ENCODE results near the gene MAPKBP1.

MAPKBP1 gene

DNA sequence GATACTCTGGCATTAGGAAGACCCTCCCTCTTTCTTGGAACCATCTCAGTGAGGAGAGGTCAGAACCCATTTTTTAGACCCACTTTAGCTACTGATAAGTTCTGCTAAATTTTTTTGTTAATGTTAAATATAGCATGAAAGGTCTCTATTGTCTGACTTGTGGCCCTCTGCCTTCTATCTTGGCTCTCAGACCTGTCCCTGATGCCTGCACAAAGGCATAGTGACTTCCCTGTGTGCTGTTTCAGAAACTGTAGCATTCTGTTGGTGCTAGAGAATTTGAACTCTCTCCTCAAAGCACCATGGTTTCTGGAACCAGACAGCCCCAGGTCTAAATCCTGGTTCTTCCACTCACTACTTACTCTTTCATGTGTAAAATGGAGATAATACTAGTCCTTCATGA, 15.4 kb downstream of the MAPKBP1 start:
- TF ChIP-seq CTCF (IDR thresholded peaks at IDR 0.05; ENCODE audit: low read depth, low read length) = no peak
- Histone ChIP-seq H3K27me3 (no peaks in the 10 kb centered on the region), H3K36me3 (no peaks in the 10 kb centered on the region; the same call in 1 of the 2 replicates), H3K4me1 (peaks cover 9% of the 10 kb centered on the region), H3K9me3 (no peaks in the 10 kb centered on the region), H3K4me3 (ENCODE audit: low read depth, low read length) (no peak overlapping the region)
- DNase-seq = no peak

- Histone ChIP-seq H3K4me1 (peaks cover 9% of the 10 kb centered on the region), H3K27me3 (no peaks in the 10 kb centered on the region), H3K4me3 (ENCODE audit: low read depth, low read length) (no peak overlapping the region), H3K36me3 (no peaks in the 10 kb centered on the region; the same call in 1 of the 2 replicates), H3K9me3 (no peaks in the 10 kb centered on the region)
- DNase-seq = no peak
- TF ChIP-seq CTCF (IDR thresholded peaks at IDR 0.05; ENCODE audit: low read depth, low read length) = no peak
Measured at GRCh38 chr15:41790169-41790568, 15.9 kb downstream of the MAPKBP1 start.

DNA sequence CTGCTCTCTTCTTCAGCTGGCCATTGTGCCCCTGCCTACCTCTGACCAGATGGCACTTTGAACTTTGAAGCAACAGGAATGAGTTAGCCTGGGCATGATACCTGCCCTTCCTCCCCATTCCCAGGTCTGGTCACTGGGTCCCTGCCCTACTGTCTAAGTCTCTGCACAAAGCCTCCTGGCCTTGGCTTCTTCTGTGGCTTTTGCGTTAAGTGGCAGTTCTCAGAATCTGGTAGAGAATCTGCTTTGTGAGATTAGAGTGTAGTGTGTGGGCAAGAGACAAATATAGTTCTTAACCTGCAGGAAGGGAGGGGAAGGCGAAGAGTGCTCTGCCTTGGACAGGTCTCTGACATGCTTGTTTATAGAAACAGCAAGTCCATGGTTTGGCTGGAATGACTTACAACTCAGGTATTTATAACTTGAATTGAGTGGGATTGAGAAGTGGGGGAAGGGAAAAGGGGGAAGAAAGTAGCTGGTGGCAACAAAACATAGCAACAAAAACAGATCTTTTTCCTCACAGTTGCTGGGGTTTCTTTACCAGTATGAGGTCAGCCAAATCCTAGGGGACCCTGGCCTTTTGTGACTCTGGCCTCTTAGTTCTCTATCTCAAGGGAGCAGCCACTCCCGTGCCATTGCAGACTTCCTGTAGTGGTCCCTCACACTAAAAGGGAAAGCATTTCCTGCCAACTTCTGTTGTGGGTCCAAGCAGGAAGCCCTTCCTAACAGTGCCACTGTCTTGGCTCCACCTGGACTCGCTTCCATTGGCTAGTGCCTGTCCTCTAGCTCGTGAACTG, 16.7 kb downstream of the MAPKBP1 start:
- Histone ChIP-seq H3K9me3 (no peaks in the 10 kb centered on the region), H3K36me3 (no peaks in the 10 kb centered on the region; the same call in 1 of the 2 replicates), H3K4me3 (ENCODE audit: low read depth, low read length) (no peak overlapping the region), H3K4me1 (peaks cover 9% of the 10 kb centered on the region), H3K27me3 (no peaks in the 10 kb centered on the region)
- DNase-seq = no peak
- no peak for TF ChIP-seq CTCF (IDR thresholded peaks at IDR 0.05; ENCODE audit: low read depth, low read length)

- Histone ChIP-seq H3K36me3 (no peaks in the 10 kb centered on the region; the same call in 1 of the 2 replicates), H3K9me3 (no peaks in the 10 kb centered on the region), H3K4me1 (peaks cover 9% of the 10 kb centered on the region), H3K4me3 (ENCODE audit: low read depth, low read length) (no peak overlapping the region), H3K27me3 (no peaks in the 10 kb centered on the region)
- DNase-seq = no peak
- no peak for TF ChIP-seq CTCF (IDR thresholded peaks at IDR 0.05; ENCODE audit: low read depth, low read length)
Measured at GRCh38 chr15:41791547-41791937, 17.3 kb downstream of the MAPKBP1 start.

DNA sequence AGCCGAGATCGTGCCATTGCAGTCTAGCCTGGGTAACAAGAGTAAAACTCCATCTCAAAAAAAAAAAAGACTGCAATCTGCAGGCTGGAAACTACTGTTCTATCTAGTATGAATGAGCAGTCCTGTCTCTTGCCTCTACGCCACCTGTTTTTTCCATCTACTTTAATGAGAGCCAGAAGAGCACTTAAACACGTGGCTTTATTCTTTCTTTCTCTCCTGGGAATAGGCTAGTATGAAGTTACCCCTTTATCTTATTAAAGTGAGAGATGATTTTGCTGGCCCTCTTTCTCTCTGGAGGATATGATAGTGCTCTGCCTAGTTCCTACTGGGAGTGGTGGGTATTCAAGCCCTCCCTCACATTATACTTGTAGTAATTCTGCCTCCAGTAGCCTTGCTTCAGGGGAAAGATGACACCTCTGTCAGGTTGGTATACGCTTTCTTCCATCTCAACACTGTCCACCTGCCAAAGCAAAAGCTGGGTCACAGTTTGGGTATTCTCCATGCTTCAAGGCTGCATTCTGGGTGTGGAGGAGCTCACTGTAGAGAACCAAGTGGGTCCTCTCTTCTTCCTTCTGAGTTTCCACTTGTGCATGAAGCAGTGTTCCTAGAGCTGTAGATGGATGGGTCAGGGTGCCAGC, 17.8 kb downstream of the MAPKBP1 start:
- Histone ChIP-seq H3K36me3 (no peaks in the 10 kb centered on the region; the same call in 1 of the 2 replicates), H3K4me1 (peaks cover 9% of the 10 kb centered on the region), H3K4me3 (ENCODE audit: low read depth, low read length) (no peak overlapping the region), H3K9me3 (no peaks in the 10 kb centered on the region), H3K27me3 (no peaks in the 10 kb centered on the region)
- DNase-seq = no peak
- TF ChIP-seq CTCF (IDR thresholded peaks at IDR 0.05; ENCODE audit: low read depth, low read length) = no peak

DNA sequence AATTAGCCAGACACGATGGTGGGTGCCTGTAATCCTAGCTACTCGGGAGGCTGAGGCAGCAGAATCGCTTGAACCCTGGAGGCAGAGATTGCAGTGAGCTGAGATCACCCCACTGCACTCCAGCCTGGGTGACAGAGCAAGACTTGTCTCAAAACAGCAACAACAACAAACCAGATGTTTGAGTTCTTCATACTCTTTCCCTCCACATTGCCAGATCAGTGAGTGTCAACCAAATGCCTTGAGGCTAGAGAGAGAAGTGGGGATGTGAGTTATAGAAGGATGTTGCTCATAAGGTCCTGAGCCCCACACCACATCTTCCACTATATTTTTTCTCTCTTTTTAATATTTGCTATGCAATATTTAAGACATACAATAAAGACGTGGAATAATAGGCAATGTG, 19.8 kb downstream of the MAPKBP1 start:
- Histone ChIP-seq H3K4me3 (ENCODE audit: low read depth, low read length) (no peak overlapping the region), H3K27me3 (no peaks in the 10 kb centered on the region), H3K36me3 (no peaks in the 10 kb centered on the region; the same call in 1 of the 2 replicates), H3K4me1 (peaks cover 9% of the 10 kb centered on the region), H3K9me3 (no peaks in the 10 kb centered on the region)
- TF ChIP-seq CTCF (IDR thresholded peaks at IDR 0.05; ENCODE audit: low read depth, low read length) = no peak
- DNase-seq = no peak

All from BE2C (cell line).